ENCODE data around the gene PSMB2.

PSMB2 gene

DNA sequence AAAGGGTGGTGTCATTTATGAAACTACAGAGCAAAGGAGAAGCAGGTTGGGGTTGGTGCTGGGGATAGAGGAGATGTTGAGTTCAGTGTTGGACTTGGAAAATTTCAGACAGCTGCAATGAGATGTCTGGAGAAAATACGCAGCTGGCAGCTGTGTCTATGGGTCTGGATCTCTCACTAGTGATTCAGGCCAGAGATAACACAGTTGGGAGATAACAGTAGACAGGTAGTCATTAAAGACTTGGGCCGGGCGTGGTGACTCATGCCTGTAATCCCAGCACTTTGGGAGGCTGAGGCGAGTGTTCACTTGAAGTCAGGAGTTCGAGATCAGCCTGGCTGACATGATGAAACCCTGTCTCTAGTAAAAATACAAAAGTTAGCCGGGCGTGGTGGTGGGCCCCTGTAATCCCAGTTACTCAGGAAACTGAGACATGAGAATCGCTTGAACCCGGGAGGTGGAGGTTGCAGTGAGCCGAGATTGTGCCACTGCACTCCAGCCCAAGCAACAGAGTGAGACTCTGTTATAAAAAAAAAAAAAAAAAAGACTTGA is 70.7 kb downstream of the PSMB2 start:
- no peak for DNase-seq

DNA sequence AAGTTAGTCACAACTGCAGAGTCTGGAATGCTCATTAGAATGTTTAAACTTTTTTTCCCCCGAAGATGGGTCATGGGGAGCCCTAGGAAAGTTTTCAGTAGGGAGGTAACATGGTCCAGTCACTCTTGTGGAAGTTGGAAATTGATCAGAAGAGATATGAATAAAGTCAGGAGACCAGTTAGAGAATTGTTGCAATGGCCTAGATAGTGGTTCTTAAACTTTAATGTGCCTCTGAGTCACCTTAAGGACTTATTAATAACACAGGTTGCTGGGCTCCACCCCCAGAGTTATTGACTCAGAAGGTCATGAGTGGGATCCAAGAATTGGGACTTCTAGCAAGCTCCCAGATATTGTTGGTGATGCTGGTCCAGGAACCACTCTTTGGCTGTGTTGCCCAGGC is 71.4 kb downstream of the PSMB2 start:
- DNase-seq: no peak

DNA sequence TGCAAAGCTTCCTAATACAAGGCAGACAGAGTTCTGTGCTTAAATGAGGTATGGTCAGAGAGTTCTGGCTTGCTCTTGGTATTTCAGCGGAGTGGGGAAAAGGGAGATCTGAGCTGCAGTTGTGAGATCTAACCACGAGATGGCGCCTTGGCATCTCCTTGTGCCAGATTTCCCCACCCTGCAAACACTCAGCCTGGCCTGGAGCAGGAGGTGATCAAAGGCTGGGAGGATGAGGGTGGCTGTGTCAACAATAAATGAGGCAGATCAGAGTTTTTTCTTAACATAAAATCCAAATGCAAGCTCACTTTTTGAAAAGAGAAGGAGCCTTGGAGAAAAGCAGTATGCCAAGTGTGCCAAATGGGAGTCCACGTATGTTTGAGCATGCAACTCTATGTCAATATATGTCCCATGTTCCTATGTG is 72.3 kb downstream of the PSMB2 start:
- peak; percentile 44 for DNase-seq

DNA sequence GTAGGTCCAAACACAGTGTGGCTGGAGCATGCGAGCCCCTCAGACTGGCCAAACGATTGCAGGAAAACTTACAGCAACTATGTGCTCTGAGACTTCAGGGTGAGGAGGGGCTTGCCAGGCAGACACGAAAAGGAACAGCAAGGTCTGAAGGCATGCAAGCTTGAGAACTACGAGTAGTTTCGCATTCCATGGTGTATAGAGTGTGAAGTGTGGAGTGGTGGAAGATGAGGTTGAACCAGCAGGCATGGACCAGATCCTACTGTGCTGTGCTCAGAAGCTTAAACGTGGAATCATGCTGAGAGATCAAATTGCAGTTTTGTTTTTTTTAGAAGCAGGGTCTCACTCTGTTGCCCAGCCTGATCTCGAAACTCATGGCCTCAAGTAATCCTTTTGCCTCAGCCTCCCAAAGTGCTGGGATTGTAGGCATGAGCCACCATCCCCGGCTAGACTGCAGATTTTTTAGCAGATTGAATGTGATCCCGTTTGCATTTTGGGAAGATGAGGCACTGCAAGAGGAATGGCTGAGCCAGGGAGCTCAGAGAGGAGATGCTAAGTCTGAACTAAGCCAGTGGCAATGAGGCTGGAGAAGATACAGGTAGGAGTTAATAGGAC is 73.3 kb downstream of the PSMB2 start:
- no peak for DNase-seq

DNA sequence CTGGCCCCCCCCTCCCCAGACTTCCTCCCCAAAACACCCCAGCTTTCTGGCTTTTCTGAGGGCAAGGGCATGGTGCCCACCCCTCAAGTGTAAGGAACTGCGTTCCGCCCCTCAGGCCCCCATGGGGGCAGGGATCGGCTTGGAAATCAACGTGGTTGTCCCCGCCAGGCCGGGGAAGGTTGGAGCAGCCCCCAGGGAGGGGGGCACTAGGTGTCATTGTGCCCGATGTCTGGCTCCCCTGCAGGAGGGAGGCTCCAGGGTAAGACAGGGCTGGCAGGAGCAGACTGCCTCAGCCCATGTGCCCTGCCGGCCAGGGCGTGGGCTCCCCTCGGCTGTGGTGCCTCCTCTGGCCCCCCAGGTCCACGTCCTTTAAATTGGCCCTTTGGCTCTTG is 75.6 kb downstream of the PSMB2 start:
- no peak for DNase-seq

DNA sequence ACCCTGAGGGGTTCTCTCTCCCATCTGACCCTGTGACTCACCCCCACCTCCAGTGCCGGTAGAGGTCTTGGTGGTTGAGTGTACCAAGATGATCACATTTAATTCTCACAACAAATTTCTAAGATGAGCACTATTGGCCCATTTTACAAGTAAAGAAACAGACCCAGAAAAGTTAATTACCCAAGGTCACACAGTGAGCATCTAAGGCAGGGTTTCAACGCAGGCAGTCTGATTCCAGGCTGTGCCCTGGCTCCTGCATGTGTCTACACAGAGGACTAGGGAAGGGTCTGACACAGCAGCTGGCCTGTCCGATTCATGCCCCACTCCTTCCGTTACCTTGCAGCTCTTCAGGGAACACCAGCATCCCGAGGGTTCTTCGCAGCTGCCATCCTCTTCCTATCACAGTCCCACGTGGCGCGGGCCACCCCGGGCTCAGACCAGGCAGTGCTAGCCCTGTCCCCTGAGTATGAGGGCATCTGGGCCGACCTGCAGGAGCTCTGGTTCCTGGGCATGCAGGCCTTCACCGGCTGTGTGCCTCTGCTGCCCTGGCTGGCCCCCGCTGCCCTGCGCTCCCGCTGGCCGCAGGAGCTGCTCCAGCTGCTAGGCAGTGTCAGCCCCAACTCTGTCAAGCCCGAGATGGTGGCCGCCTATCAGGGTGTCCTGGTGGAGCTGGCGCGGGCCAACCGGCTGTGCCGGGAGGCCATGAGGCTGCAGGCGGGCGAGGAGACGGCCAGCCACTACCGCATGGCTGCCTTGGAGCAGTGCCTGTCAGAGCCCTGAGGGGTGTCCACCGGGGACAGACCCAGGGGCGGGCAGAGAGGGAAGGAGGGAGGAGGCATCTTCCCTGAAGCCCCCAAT is 76.2 kb downstream of the PSMB2 start:
- no peak for DNase-seq

DNA sequence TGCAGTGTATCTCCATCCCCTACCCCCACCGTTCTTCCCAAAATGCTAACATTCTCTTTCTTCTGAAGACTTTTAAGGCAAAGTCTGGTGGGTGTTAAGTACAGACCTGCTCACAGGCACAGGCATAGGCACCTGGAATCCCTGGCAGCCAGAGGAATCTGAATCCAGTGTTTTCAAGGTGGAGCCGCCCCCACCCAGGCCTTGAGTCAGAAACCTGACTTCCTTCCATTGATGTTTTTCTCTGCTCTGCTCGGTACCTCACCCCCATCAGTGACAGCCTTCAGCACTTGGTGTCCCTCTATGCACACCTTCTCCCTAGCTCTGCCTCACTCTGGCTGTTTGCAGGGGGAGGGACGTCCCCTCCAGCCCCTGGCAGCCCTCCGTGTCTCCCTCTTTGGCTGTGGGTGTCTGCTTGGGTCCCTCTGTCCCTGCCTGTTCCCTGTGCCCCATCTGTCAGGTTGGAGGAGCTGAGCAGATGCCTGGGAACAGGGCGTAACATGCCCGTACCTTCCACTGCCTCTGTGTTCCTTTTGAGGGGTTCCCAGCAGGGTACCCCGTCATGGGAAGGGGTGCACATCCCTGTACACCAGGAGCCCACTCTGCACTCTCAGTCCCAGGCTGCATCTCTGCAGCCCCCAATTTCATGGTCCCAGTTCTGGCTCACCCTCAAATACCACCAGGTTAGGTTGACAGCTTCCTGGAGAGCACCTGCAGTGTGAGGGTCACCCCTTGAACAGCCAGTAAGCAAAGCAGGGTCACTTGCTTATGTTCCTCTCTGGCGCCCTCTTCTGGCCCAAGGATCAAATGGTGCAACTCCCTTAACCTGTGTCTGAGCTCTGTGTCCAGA is 77.1 kb downstream of the PSMB2 start:
- peak; percentile 69 for DNase-seq

DNA sequence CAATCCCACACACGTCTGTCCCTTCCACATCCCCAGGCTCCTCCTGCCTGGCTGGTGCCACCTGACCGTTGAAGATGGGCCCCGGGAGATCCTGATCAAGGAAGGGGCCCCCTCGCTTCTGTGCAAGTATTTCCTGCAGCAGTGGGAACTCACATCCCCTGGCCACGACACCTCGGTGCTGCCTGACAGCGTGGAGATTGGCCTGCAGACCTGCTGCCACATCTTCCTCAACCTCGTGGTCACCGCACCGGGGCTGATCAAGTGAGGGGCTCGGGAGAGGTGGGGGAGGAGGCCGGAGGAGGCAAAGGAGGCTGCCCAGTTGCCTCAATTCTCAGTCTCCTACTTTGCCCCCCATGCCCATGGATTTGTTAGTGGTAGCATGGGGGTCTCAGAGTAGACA is 78.2 kb downstream of the PSMB2 start:
- DNase-seq: no peak

DNA sequence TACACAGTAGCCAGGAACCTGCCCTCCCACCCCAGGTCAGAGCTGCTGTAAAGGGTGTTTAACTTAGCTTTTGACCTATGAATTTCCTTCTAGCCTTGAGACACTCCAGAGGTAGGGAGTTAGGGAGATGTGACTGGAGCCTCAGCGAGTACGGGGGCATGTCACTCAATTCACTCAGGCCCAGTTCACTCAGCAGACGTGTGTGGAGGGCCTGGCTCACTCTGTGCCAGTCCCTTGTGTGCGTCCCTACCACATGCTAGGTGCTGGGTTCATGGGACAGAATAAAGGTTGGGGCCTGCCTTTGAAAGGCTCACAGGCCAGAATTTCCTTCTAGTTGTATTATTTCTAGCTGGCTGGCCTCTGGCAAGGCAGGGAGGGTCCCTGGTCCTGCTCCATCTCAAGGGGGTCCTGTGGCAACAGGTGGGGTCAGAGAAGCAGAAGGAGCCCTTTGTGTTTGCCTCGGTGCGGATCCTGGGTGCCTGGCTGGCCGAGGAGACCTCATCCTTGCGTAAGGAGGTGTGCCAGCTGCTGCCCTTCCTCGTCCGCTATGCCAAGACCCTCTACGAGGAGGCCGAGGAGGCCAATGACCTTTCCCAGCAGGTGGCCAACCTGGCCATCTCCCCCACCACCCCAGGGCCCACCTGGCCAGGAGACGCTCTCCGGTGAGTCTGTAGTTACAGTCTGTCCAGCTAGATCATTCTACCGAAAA is 79.2 kb downstream of the PSMB2 start:
- DNase-seq: no peak

DNA sequence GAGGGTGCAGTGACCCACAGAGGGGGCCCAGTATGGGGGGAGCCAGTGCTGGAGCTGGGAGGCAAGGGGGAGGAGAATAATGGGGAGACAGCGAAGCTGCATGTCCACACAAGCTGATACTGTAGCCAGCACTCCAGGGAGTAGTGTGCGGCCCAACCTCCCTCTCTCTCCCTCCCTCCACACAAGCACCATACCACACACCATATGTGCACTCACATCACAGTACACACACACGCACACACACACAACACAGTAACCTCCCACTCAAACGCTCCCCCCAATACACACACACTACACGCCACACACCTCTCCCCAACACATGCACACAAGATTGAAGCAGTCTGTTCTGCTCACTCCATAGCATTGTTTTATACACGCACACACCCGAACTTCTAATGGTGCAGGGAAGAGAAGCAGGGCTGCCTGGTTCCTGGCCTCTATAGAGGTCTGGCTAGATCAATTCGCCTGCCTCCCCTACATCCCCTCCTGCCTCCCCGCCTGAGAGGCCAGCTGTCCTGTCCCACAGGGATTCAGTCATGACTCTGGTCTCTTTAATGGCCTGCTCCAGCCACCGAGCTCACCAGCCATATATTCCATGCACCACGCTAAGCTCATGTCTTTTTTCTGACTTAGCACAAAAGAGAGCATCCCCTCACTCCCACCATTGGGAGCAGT is 79.9 kb downstream of the PSMB2 start:
- no peak for DNase-seq

DNA sequence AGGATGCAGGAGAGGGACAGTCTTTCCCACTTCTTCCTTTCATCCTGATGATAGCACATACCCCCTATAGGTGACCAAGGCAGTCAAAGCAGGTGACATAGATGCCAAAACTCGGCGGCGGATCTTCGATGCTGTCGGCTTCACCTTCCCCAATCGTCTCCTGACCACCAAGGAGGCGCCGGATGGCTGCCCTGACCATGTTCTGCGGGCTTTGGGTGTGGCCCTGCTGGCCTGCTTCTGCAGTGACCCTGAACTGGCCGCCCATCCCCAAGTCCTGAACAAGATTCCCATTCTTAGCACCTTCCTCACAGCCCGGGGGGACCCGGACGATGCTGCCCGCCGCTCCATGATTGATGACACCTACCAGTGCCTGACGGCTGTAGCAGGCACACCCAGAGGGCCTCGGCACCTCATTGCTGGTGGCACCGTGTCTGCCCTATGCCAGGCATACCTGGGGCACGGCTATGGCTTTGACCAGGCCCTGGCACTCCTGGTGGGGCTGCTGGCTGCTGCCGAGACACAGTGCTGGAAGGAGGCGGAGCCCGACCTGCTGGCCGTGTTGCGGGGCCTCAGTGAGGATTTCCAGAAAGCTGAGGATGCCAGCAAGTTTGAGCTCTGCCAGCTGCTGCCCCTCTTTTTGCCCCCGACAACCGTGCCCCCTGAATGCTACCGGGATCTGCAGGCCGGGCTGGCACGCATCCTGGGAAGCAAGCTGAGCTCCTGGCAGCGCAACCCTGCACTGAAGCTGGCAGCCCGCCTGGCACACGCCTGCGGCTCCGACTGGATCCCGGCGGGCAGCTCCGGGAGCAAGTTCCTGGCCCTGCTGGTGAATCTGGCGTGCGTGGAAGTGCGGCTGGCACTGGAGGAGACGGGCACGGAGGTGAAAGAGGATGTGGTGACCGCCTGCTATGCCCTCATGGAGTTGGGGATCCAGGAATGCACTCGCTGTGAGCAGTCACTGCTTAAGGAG is 80.8 kb downstream of the PSMB2 start:
- DNase-seq: no peak

DNA sequence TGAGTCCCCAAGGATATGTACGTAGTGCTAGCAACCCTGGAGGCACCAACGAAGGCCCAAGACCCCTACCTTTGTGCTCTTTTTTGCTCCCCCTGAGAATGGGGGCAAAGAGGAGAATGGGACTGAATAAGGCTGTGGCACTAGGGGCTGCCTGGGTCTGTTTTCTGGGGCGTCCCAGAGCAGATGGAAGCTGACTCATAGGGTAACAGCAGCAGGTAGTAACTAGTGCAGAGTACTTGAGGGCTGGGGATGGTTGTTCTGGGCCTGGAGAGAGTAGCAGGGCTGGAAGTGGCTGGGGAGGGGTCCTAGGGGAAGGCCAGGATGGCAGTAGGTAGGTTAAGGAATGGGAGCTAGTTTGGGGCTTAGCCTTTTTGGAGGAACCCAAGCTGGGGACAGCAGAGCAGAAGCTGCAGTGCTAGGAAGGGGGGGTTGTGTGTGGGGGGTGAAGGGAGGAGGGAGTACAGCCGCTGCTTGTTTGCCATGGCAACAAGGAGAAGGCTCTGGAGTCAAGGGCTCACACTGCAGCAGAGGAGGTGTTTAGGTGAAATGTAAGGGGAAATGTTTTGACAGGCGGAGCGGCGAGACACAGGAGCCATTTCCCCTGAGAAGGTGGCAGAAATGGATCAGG is 81.9 kb downstream of the PSMB2 start:
- no peak for DNase-seq

DNA sequence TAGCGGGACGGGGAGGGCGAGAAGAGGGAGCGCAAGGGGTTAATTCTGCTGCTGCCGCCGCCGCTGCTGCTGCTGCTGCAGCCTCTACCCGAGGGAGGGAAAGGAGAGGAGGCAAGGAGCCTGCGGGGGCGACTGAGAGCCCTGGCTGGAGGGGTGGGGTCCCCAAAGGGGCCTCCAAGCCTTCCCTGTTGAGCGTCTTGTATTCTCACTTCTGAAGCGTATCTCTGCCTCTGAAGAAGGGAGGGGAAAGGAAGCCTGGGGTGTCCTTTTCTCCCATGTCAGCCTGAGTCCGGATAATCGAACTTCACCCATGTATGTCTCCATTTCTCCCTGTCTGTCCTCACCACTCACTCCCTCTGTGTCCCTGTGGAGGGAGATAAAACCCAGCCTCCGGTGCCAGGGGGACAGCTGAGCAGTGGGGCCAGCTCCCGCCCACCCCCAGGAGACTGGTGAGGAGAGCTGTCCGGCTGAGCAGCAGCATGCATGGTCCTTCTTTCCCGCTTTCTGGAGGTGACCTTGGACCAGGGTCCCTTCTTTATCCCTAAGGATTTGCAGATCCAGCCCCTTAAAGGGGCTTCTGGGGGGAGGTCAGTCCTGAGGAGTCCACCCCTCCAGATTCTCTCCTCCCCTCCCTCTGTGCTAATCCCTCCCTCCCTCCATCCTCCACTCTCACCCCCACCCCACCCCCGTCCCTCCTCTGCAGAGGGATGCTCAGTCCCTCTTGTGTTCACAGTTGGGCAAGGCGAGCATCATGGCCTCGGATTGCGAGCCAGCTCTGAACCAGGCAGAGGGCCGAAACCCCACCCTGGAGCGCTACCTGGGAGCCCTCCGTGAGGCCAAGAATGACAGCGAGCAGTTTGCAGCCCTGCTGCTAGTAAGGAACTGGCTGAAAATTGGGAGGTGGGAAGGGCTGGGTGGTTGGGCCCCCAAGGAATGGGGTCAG is 82.7 kb downstream of the PSMB2 start:
- DNase-seq: no peak

DNA sequence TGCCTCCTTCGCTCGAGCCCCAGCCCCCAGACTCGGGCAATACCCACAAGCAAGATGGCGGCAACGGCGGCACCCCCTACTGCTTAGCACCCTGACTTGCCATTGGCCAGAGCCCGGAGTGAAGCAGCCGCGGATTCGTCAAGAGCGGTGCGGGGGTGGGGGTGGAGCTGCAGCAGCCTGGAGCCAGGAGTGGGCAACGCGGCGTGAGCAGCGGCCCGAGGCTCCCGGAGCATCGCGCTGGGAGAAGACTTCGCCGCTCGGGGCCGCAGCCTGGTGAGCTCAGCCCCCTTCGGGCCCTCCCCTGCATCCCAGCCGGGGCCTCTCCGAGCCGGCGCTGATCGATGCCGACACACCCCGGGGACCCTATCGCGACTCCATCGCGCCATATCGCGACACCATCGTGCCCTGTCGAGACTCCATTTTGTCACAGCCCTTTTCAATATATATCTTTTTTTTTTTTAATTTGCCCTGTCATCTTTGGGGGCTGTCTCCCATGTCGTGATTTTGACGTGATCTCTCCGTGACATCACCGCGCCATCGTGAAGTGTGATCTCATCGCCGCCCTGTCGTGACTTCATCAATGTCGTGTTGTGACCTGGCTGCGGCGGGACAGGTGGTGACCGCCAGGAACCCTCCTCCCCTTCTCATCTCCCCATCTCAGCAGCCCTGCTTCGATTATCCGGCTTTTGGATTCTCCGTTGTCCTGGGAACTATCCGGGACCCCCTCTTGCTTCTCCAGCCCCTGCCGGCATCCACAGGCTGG is 83.5 kb downstream of the PSMB2 start, which contains the start of gene NCDN:
Gene NCDN (plus strand): TSS at position 189 of the 763 bp plus-strand sequence. CDS start 392 bp downstream, at position 581.
- DNase-seq: peak; percentile 96

DNA sequence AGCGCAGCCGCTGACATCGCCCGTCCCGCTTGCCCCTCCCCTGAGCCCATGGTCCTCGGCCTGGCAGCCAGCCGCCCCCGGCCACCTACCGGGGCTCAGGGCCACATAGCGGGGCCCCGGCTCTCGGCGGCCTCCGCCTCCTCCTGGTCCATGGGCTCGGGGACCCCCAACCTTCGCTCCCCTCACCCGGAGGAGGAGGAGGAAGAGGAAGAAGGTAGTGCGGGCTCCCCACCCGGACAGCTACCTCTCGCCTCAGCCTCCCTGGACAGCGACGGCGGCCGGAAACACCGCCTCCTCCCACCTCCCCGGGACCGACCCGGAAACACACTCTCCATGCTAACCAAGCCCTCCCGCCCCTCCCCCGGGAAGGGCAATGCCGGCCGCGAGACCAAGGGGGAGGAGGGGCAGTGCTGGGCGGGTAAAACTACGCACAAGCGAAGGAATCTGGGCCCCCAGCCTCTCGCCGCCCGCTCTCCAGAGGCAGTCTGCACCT is 84.2 kb downstream of the PSMB2 start, which contains the start of gene KIAA0319L:
Gene KIAA0319L (minus strand): TSS at position 286 of the 493 bp plus-strand sequence. CDS start 2,912 bp downstream, outside the sequence.
- peak; percentile 81 for DNase-seq

DNA sequence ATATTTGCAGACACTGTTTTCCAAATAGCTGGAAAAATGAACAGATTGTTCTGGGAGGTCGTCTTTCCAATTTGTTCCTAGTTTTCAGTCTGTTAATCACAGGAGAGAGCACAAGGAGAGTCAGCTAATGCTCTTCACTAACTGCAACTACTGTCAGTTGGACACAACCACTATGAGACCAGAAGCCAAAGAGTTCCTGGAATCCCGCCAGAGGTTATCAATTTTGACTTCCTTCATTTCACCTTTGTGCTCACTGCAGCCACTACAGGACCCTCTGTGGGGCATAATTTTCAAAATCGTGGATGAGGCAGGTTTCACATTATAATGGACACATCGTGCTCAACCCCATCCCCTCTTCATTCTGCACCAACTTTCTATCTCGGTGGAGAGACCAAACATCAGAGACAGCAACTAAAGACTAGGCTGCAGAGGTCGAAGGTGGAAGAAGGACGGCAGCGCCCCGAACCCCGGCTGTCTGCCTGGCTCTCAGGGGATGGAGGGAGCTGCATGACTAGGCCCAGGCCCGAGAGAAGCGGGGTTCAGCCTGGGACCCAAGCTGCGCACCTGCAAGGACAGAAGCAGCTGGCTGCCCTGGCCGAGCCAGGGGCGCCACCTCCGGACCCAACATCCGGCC is 84.7 kb downstream of the PSMB2 start:
- no peak for DNase-seq
